Activated naive CD8-positive, alpha-beta T cell (primary cell): Measurements from ENCODE around the gene A3GALT2.
A peak's percentile ranks its signal among the peaks of the same experiment; 100 is the strongest.

Experiments used
- H3K27ac Mint-ChIP-seq: one replicate; pipeline ENCODE4 v1.8.0; 2021; ENCODE audit warnings: mixed read lengths
- H3K27me3 Mint-ChIP-seq: one replicate; pipeline ENCODE4 v1.8.0; 2021; ENCODE audit warnings: mixed read lengths
- H3K36me3 Mint-ChIP-seq: one replicate; pipeline ENCODE4 v1.8.0; 2021; ENCODE audit warnings: mixed read lengths
- H3K4me1 Mint-ChIP-seq: one replicate; pipeline ENCODE4 v1.8.0; 2021; ENCODE audit warnings: low read depth, mixed read lengths
- H3K4me3 Mint-ChIP-seq: one replicate; pipeline ENCODE4 v1.8.0; 2021; ENCODE audit warnings: mild to moderate bottlenecking, mixed read lengths
- H3K9me3 Mint-ChIP-seq: one replicate; pipeline ENCODE4 v1.8.0; 2021; ENCODE audit warnings: low read depth, mixed read lengths

A3GALT2 gene

GRCh38 chr1:33261344-33261743 is 59.6 kb downstream of the A3GALT2 start:
- Mint-ChIP-seq H3K4me1 (peaks cover 45% of the 10 kb centered on the region), H3K27me3 (no peaks in the 10 kb centered on the region), H3K9me3 (no peaks in the 10 kb centered on the region), H3K4me3 (no peak overlapping the region), H3K27ac (no peak overlapping the region), H3K36me3 (peaks cover 3% of the 10 kb centered on the region)

- Mint-ChIP-seq H3K27ac (peak overlapping the region; percentile 46), H3K9me3 (no peaks in the 10 kb centered on the region), H3K4me3 (no peak overlapping the region), H3K27me3 (no peaks in the 10 kb centered on the region), H3K36me3 (peaks cover 3% of the 10 kb centered on the region), H3K4me1 (peaks cover 45% of the 10 kb centered on the region)
These were observed 60.5 kb downstream of the A3GALT2 start for GRCh38 chr1:33260439-33260838.

DNA sequence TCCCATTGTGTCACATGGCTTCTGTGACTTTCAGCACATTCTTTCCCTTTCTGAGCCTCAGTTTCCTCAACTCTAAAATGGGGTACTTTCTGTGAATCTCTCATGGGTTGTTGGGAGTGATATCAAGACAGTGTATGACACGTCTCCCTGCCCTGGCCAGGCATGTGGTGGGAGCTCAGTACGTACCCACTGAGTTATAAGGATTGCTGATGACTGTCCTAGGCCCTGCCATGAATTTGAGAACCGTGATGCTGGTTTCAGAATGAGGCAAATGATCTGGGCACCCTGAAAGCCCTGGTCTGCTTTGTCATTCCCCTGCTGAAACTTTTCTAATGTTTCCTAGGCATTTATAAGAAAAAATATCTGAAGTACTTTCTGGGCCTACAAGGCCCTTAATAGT is 61.0 kb downstream of the A3GALT2 start:
- Mint-ChIP-seq H3K27ac (no peak overlapping the region), H3K27me3 (no peaks in the 10 kb centered on the region), H3K9me3 (no peaks in the 10 kb centered on the region), H3K36me3 (peaks cover 3% of the 10 kb centered on the region), H3K4me1 (peaks cover 45% of the 10 kb centered on the region), H3K4me3 (no peak overlapping the region)

DNA sequence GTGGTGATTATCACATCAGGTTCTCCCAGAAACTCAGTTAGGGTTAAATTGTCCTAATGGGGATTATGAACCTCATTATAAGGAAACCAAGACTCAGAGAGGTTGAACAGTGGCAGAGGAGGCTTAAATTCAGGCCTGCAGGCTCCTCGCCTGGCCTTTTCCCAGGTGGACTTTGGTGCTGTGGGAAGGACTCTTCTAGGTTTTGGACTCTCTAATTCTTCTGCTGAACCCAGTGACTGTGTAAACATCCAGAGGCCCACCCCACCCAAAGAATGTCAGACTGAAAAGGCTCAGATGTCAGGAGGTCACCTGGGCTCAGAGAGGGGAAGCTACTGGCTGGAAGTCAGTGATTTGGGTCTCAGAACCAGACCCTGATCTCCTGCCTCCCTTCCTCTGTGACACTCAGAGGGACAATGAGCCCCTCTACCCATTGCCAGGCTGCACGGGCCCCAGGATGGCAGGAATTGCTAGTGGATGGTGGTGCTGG is 62.1 kb downstream of the A3GALT2 start:
- H3K27me3 Mint-ChIP-seq = no peaks in the 10 kb centered on the region
- peak overlapping the region; percentile 23 for H3K4me3 Mint-ChIP-seq
- H3K27ac Mint-ChIP-seq = peak overlapping the region; percentile 5
- H3K9me3 Mint-ChIP-seq = no peaks in the 10 kb centered on the region
- H3K36me3 Mint-ChIP-seq = peaks cover 3% of the 10 kb centered on the region
- H3K4me1 Mint-ChIP-seq = peaks cover 45% of the 10 kb centered on the region

- Mint-ChIP-seq H3K27me3 (no peaks in the 10 kb centered on the region), H3K36me3 (peaks cover 3% of the 10 kb centered on the region), H3K9me3 (no peaks in the 10 kb centered on the region), H3K4me1 (peaks cover 45% of the 10 kb centered on the region), H3K4me3 (peak overlapping the region; percentile 98), H3K27ac (peak overlapping the region; percentile 98)
These were observed 62.9 kb downstream of the A3GALT2 start for GRCh38 chr1:33257772-33258712.

DNA sequence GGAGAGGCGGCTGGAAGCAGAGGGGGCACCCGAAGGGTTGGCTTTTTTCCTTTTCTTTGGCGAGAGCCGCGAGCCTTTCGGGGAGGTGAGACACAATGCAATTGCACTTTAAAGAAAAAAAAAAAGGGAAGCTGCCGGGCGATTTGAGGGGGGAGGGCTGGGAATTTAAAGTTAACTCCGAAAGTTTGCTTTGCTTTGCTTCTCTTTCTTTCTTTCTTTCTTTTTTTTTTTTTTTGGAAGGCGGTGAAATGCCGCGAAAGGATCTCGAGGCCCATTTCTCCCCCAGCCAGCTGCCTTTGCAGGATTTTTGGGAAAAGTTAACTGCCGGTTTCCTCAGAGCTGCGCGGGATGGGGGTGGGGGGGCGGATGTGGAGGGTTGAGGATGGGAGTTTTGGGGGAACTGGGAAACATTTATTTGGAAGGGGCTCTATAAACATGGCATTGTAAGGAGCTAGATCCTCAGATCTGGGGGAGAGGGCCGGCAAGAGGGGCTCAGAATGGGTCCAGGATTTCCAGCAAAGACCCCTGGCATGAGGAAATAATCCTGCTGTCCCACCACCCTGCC is 63.6 kb downstream of the A3GALT2 start:
- Mint-ChIP-seq H3K4me3 (peak overlapping the region; percentile 98), H3K27ac (peak overlapping the region; percentile 98), H3K27me3 (no peaks in the 10 kb centered on the region), H3K9me3 (no peaks in the 10 kb centered on the region), H3K36me3 (no peaks in the 10 kb centered on the region), H3K4me1 (peaks cover 42% of the 10 kb centered on the region)
